Tibial nerve (tissue), 4 donors: ENCODE data around the gene SLC38A7. TPM values are rescaled to one million over a fixed set of nuclear protein-coding genes. Genes with fewer than 3 reads are reported as not detected.
"Not testable (repeated sequence)": the region's sequence is repeated elsewhere in the genome, so short reads cannot be mapped to it uniquely, and the experiment has no call there.

Source experiments
- DNase-seq, 2 donors: peaks; one replicate each; pipeline ENCODE4 v3.0.0-alpha.2; 2019; ENCODE audit warnings: low spot score in 2 of 2
- H3K27ac ChIP-seq, 4 donors: fragments of 200-600 bp; sonication (generic) in 3 of 4; one replicate each; pipeline ENCODE4 v1.5.1; 2017 to 2019; ENCODE audit warnings: mild to moderate bottlenecking in 1 of 4
- H3K27me3 ChIP-seq, 2 donors: fragments of 200-600 bp; sonication (generic) in 1 of 2; one replicate each; pipeline versions ENCODE4 v1.5.1 to v1.6.0; 2017 to 2019
- H3K36me3 ChIP-seq, 3 donors: fragments of 200-600 bp; sonication (generic); one replicate each; pipeline ENCODE4 v1.5.1; 2018 to 2019
- H3K4me1 ChIP-seq, 4 donors: fragments of 200-600 bp; sonication (generic) in 3 of 4; one replicate each; pipeline ENCODE4 v1.5.1; 2017 to 2019
- H3K4me3 ChIP-seq, 4 donors: fragments of 200-600 bp; sonication (generic) in 3 of 4; one replicate each; pipeline ENCODE4 v1.5.1; 2017 to 2019; ENCODE audit warnings: mild to moderate bottlenecking in 1 of 4, moderate library complexity in 1 of 4
- H3K9me3 ChIP-seq, 4 donors: fragments of 200-600 bp; sonication (generic) in 3 of 4; one replicate each; pipeline ENCODE4 v1.5.1; 2017 to 2019
- CTCF ChIP-seq, 5 experiments: fragments of 200-600 bp in 3 of 5; fragments of 450-650 bp in 2 of 5; sonication (generic) in 3 of 5; IDR thresholded peaks; one replicate each; pipeline ENCODE4 v1.5.1; 2016 to 2019; ENCODE audit warnings: antibody characterized with exemption in 5 of 5, mild to moderate bottlenecking in 3 of 5, moderate library complexity in 2 of 5
- EP300 ChIP-seq, 2 donors: sonication (generic); formaldehyde crosslinking; IDR thresholded peaks; one replicate each; pipeline ENCODE4 v1.6.1; 2017; ENCODE audit warnings: antibody characterized with exemption in 2 of 2, mild to moderate bottlenecking in 1 of 2
- POLR2A ChIP-seq, 2 donors: fragments of 450-650 bp; IDR thresholded peaks; one replicate each; pipeline ENCODE4 v1.6.1; 2017; ENCODE audit warnings: antibody characterized with exemption in 2 of 2, mild to moderate bottlenecking in 2 of 2, moderate library complexity in 2 of 2
- WGBS, 2 donors: methylation state at CpG; one replicate each; pipeline ENCODE4 v1.1.5; 2018; 5-methylcytosine and 5-hydroxymethylcytosine counted together
- total RNA-seq, 4 donors: library from RNA; depleted of rRNA; stranded (reverse); fragments of >200 nt; gene quantifications; one replicate each; pipeline ENCODE4 v1.1.0, GENCODE V29; 2016

Gene SLC38A7
- total RNA-seq, 4 donors from 2014 or later: 9.0 to 34.8 (median 13.2) TPM

DNA sequence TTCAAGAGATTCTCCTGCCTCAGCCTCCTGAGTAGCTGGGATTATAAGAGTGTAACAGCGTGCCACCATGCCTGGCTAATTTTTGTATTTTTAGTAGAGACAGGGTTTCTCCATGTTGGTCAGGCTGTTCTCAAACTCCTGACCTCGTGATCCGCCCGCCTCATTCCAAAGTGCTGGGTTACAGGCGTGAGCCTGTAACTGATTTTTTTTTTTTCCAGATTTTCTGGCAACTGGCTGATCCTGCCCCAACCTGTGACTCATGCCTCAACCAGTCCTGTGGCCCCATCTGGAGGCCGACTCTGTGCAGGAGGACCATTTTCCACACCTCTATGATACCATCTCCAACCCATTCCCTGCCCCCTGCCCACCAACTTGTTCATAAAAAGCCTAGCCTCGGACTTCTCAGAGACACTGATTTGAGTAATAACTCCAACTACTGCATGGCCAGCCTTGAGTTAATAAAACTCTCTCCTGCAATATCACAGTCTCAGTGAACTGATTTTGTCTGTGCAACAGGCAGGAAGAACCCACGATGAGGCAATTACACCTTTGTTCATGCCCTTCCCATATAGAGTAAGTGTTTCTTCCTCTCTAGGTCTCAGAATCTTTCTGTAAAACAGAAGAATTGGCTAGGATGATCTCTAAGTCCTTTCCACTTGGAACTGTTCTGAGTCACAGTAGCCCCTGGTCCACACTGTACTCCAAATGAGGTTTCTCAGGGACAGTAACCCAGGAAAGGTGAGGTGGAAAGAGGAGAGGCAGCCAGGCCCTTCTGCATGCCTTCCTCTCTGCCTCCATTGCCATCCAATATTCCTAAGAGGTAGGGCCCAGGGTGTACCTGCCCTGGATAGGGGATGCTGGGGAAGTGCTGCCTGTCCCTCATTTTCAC, 46.2 kb downstream of the SLC38A7 start:
- peak in 1 of 2 donors; percentile 30 for DNase-seq
- H3K9me3 ChIP-seq: no peaks in the 10 kb centered on the region
- H3K36me3 ChIP-seq: no peaks in the 10 kb centered on the region
- no peak overlapping the region for H3K27ac ChIP-seq
- no peaks in the 10 kb centered on the region for H3K27me3 ChIP-seq
- 57 to 64% methylated on average over 8 of the region's 8 CpGs for WGBS, 2 donors
- no peak overlapping the region for H3K4me3 ChIP-seq
- H3K4me1 ChIP-seq: peaks cover 0 to 7% (median 0%) of the 10 kb centered on the region in 4 donors
- TF ChIP-seq CTCF (IDR thresholded peaks at IDR 0.05) (peak in 1 of 5 experiments; percentile 7), POLR2A (IDR thresholded peaks at IDR 0.05) (no peak), EP300 (IDR thresholded peaks at IDR 0.05) (no peak)

- WGBS, 2 donors: 94 to 95% methylated on average over 6 of the region's 6 CpGs
- H3K27ac ChIP-seq, H3K4me1 ChIP-seq, H3K27me3 ChIP-seq, H3K9me3 ChIP-seq, H3K4me3 ChIP-seq, H3K36me3 ChIP-seq, DNase-seq: not testable (repeated sequence)
These were observed 47.5 kb downstream of the SLC38A7 start for GRCh38 chr16:58637021-58637420.

DNA sequence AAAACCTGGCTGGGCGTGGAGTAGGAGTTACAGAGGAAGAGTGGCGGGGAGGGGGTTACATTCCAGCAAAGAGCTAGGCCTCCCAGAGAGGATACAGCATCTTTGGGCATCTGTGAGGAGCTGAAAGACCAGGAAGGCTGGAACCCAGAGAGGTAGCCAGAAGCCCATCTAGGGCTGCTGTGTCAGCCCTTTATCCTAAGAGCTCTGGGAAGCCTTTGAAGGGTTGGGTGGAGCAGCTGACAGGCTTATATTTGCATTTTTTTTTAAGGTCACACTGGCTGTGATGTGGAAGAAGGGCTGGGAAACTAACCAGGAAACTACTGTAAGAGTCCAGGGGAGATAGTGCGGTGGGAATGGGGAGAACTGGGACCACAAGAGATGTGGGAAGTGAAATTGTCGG, 48.1 kb downstream of the SLC38A7 start:
- DNase-seq: no peak
- Histone ChIP-seq H3K36me3 (no peaks in the 10 kb centered on the region), H3K27ac (no peak overlapping the region), H3K4me1 (peaks cover 0 to 7% (median 0%) of the 10 kb centered on the region in 4 donors), H3K27me3 (no peaks in the 10 kb centered on the region), H3K9me3 (no peaks in the 10 kb centered on the region), H3K4me3 (no peak overlapping the region)
- TF ChIP-seq POLR2A (IDR thresholded peaks at IDR 0.05): no peak
- no peak for TF ChIP-seq EP300 (IDR thresholded peaks at IDR 0.05)
- TF ChIP-seq CTCF (IDR thresholded peaks at IDR 0.05): no peak
- 87 to 88% methylated on average over 4 of the region's 4 CpGs for WGBS, 2 donors

DNA sequence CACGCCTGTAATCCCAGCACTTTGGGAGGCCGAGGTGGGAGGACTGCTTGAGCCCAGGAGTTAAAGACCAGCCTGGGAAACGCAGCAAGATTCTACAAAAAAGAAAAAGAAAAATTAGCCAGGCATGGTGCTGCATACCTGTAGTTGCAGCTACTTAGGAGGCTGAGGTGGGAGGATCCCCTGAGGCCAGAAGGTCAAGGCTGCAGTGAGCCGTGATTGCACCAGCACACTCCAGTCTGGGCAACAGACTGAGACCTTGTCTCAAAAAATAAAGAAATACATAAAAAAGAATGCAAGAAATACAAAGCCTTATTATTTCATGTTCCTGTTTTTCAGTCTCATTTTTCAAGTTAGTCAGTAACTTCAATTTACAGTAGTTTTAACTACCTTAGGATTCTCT, 49.1 kb downstream of the SLC38A7 start:
- H3K27me3 ChIP-seq: no peaks in the 10 kb centered on the region
- no peak overlapping the region for H3K27ac ChIP-seq
- H3K36me3 ChIP-seq: no peaks in the 10 kb centered on the region
- H3K4me3 ChIP-seq: no peak overlapping the region
- H3K4me1 ChIP-seq: peaks cover 0 to 7% (median 0%) of the 10 kb centered on the region in 4 donors
- WGBS, 2 donors: 77 to 90% methylated on average over 4 of the region's 4 CpGs
- DNase-seq: no peak
- no peak for TF ChIP-seq EP300 (IDR thresholded peaks at IDR 0.05)
- TF ChIP-seq CTCF (IDR thresholded peaks at IDR 0.05): no peak
- TF ChIP-seq POLR2A (IDR thresholded peaks at IDR 0.05): no peak
- no peaks in the 10 kb centered on the region for H3K9me3 ChIP-seq

- no peak for DNase-seq
- H3K4me3 ChIP-seq: no peak overlapping the region
- H3K27ac ChIP-seq: no peak overlapping the region
- 68 to 84% methylated on average over 3 of the region's 3 CpGs for WGBS, 2 donors
- no peak for TF ChIP-seq EP300 (IDR thresholded peaks at IDR 0.05)
- TF ChIP-seq POLR2A (IDR thresholded peaks at IDR 0.05): no peak
- TF ChIP-seq CTCF (IDR thresholded peaks at IDR 0.05): no peak
- no peaks in the 10 kb centered on the region for H3K27me3 ChIP-seq
- no peaks in the 10 kb centered on the region for H3K36me3 ChIP-seq
- peaks cover 0 to 7% (median 0%) of the 10 kb centered on the region in 4 donors for H3K4me1 ChIP-seq
- H3K9me3 ChIP-seq: no peaks in the 10 kb centered on the region
These were observed 50.2 kb downstream of the SLC38A7 start for GRCh38 chr16:58634265-58634802.
